C4-2B (cell line): ENCODE measurements around the gene C14orf132.

Experiments used
- ZFX ChIP-seq: fragments of 450-650 bp; IDR thresholded peaks from 2 replicates; pipeline ENCODE4 v1.6.1; 2017
- TF ChIP-seq, protein P1 (sequence below): fragments of 450-650 bp; conservative IDR thresholded peaks from 2 replicates; pipeline ENCODE4 v1.5.1; 2017; ENCODE audit warnings: mild to moderate bottlenecking

- TF ChIP-seq, protein P1, sequence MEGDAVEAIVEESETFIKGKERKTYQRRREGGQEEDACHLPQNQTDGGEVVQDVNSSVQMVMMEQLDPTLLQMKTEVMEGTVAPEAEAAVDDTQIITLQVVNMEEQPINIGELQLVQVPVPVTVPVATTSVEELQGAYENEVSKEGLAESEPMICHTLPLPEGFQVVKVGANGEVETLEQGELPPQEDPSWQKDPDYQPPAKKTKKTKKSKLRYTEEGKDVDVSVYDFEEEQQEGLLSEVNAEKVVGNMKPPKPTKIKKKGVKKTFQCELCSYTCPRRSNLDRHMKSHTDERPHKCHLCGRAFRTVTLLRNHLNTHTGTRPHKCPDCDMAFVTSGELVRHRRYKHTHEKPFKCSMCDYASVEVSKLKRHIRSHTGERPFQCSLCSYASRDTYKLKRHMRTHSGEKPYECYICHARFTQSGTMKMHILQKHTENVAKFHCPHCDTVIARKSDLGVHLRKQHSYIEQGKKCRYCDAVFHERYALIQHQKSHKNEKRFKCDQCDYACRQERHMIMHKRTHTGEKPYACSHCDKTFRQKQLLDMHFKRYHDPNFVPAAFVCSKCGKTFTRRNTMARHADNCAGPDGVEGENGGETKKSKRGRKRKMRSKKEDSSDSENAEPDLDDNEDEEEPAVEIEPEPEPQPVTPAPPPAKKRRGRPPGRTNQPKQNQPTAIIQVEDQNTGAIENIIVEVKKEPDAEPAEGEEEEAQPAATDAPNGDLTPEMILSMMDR = peak; percentile 92
- no peak for TF ChIP-seq ZFX
Measured at GRCh38 chr14:96098309-96098998, 59.3 kb downstream of the C14orf132 start.
